Type B pancreatic cell (in vitro differentiated cells): ENCODE data around the gene GALNT12. TPM values are rescaled to one million over a fixed set of nuclear protein-coding genes. Genes with fewer than 3 reads are reported as not detected.

Experiments used
- DNase-seq: peaks from one replicate; pipeline ENCODE4 v3.0.0; 2021; ENCODE audit warnings: mixed read lengths; ENCODE audit not compliant: unreplicated experiment; ENCODE audit errors: extremely low spot score
- H3K27ac Mint-ChIP-seq: 2 replicates; pipeline ENCODE4 v1.8.0; 2021; ENCODE audit warnings: mild to moderate bottlenecking, mixed read lengths
- H3K27me3 Mint-ChIP-seq: 2 replicates; pipeline ENCODE4 v1.8.0; 2021; ENCODE audit warnings: mixed read lengths
- H3K36me3 Mint-ChIP-seq: 2 replicates; pipeline ENCODE4 v1.8.0; 2021; ENCODE audit warnings: mixed read lengths
- H3K4me1 Mint-ChIP-seq: one replicate; pipeline ENCODE4 v1.8.0; 2021; ENCODE audit warnings: mixed read lengths; ENCODE audit not compliant: unreplicated experiment
- H3K4me3 Mint-ChIP-seq: 2 replicates; pipeline ENCODE4 v1.8.0; 2021; ENCODE audit warnings: mild to moderate bottlenecking, mixed read lengths
- H3K9me3 Mint-ChIP-seq: 2 replicates; pipeline ENCODE4 v1.8.0; 2021; ENCODE audit warnings: mixed read lengths
- CTCF ChIP-seq: fragments of 200-600 bp; sonication (generic); conservative IDR thresholded peaks from 2 replicates; pipeline ENCODE4 v1.5.0; 2021; ENCODE audit warnings: antibody characterized with exemption, mild to moderate bottlenecking
- total RNA-seq: library from RNA; stranded (reverse); gene quantifications from 2 replicates; pipeline ENCODE4 v1.2.1, GENCODE V29; 2021; ENCODE audit warnings: low replicate concordance

GALNT12 gene
- total RNA-seq, 1 donor from 2014 or later, result 25.8 TPM

GRCh38 chr9:98830554-98830953, 23.1 kb downstream of the GALNT12 start:
- H3K36me3 Mint-ChIP-seq, result peaks cover 13% of the 10 kb centered on the region
- no peak for TF ChIP-seq CTCF
- DNase-seq, result no peak
- H3K4me3 Mint-ChIP-seq, result no peak overlapping the region
- no peaks in the 10 kb centered on the region for H3K27me3 Mint-ChIP-seq
- H3K4me1 Mint-ChIP-seq, result no peaks in the 10 kb centered on the region
- no peak overlapping the region for H3K27ac Mint-ChIP-seq
- H3K9me3 Mint-ChIP-seq, result no peaks in the 10 kb centered on the region

DNA sequence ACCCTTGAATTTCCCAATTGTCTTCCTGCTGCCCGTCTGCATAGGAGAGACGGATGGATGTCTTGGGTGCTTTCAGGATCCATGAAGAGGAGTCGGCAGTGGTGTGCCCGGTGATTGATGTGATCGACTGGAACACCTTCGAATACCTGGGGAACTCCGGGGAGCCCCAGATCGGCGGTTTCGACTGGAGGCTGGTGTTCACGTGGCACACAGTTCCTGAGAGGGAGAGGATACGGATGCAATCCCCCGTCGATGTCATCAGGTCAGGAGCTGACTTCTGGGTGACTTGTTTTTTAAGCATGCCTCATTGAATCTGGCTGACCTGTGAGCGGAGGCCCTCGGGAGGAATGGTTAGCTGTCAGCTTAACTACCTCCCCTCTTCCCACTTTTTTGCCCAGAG, 24.2 kb downstream of the GALNT12 start:
- Mint-ChIP-seq H3K4me1 (no peaks in the 10 kb centered on the region), H3K27ac (no peak overlapping the region), H3K4me3 (no peak overlapping the region), H3K36me3 (peaks cover 13% of the 10 kb centered on the region), H3K27me3 (no peaks in the 10 kb centered on the region), H3K9me3 (no peaks in the 10 kb centered on the region)
- TF ChIP-seq CTCF, result no peak
- DNase-seq, result no peak

- no peak for TF ChIP-seq CTCF
- no peaks in the 10 kb centered on the region for H3K9me3 Mint-ChIP-seq
- H3K4me3 Mint-ChIP-seq, result no peak overlapping the region
- H3K36me3 Mint-ChIP-seq, result peaks cover 13% of the 10 kb centered on the region
- H3K4me1 Mint-ChIP-seq, result no peaks in the 10 kb centered on the region
- DNase-seq, result no peak
- H3K27me3 Mint-ChIP-seq, result no peaks in the 10 kb centered on the region
- no peak overlapping the region for H3K27ac Mint-ChIP-seq
Observed at GRCh38 chr9:98832768-98833089, 25.3 kb downstream of the GALNT12 start.

GRCh38 chr9:98833090-98833956, 25.9 kb downstream of the GALNT12 start:
- Mint-ChIP-seq H3K27me3 (no peaks in the 10 kb centered on the region), H3K9me3 (no peaks in the 10 kb centered on the region), H3K36me3 (peaks cover 15% of the 10 kb centered on the region), H3K4me3 (no peak overlapping the region), H3K4me1 (no peaks in the 10 kb centered on the region), H3K27ac (no peak overlapping the region)
- no peak for TF ChIP-seq CTCF
- no peak for DNase-seq

- H3K36me3 Mint-ChIP-seq, result peaks cover 16% of the 10 kb centered on the region
- H3K9me3 Mint-ChIP-seq, result no peaks in the 10 kb centered on the region
- H3K27ac Mint-ChIP-seq, result no peak overlapping the region
- no peaks in the 10 kb centered on the region for H3K27me3 Mint-ChIP-seq
- H3K4me1 Mint-ChIP-seq, result no peaks in the 10 kb centered on the region
- H3K4me3 Mint-ChIP-seq, result no peak overlapping the region
- no peak for TF ChIP-seq CTCF
- no peak for DNase-seq
Observed at GRCh38 chr9:98834386-98834785, 26.9 kb downstream of the GALNT12 start.
